K562 (cell line): ENCODE data around the gene TRAPPC13. TPM values are rescaled to one million over a fixed set of nuclear protein-coding genes. Genes with fewer than 3 reads are reported as not detected.
A peak's percentile ranks its signal among the peaks of the same experiment; 100 is the strongest.

Source experiments
- CHAMP1 ChIP-seq: fragments of 450-650 bp; IDR thresholded peaks from 2 replicates; pipeline ENCODE4 v1.6.1; 2016; ENCODE audit warnings: mild to moderate bottlenecking
- ELF4 ChIP-seq: fragments of 450-650 bp; formaldehyde crosslinking; IDR thresholded peaks from 2 replicates; pipeline ENCODE4 v1.4.0; 2022; ENCODE audit warnings: missing genetic modification characterization
- ESRRB ChIP-seq: fragments of 250-450 bp; sonication (Bioruptor Pico); IDR thresholded peaks from 2 replicates; pipeline ENCODE4 v1.5.0; 2020; ENCODE audit warnings: mild to moderate bottlenecking, moderate library complexity, borderline replicate concordance
- MTA3 ChIP-seq: fragments of 450-650 bp; formaldehyde crosslinking; IDR thresholded peaks from 2 replicates; pipeline ENCODE4 v1.6.1; 2017; ENCODE audit warnings: mild to moderate bottlenecking, borderline replicate concordance
- NUFIP1 ChIP-seq: fragments of 450-650 bp; IDR thresholded peaks from 2 replicates; pipeline ENCODE4 v1.6.1; 2018; ENCODE audit not compliant: partially characterized antibody
- POLR2H ChIP-seq: IDR thresholded peaks from 2 replicates; pipeline ENCODE4 v1.6.1; 2016; ENCODE audit warnings: missing genetic modification characterization, low read depth, mild to moderate bottlenecking, control low read depth, missing compliant biosample characterization, moderate library complexity
- PRDM10 ChIP-seq: fragments of 450-650 bp; IDR thresholded peaks from 2 replicates; pipeline ENCODE4 v1.6.1; 2018; ENCODE audit not compliant: partially characterized antibody
- SIN3A ChIP-seq, 2 experiments: fragments of 150-350 bp in 1 of 2; IDR thresholded peaks; 2 replicates each; pipeline ENCODE4 v1.6.1; 2011 to 2016; ENCODE audit warnings: borderline replicate concordance in 2 of 2, low read depth in 2 of 2, low read length in 2 of 2, mild to moderate bottlenecking in 2 of 2, moderate library complexity in 2 of 2; ENCODE audit not compliant: control insufficient read depth in 1 of 2
- SIX5 ChIP-seq, 2 experiments: IDR thresholded peaks; 2 replicates each; pipeline ENCODE4 v1.6.1; 2011; ENCODE audit warnings: low read length in 2 of 2, borderline replicate concordance in 1 of 2, low read depth in 1 of 2, mild to moderate bottlenecking in 1 of 2, moderate library complexity in 1 of 2; ENCODE audit not compliant: insufficient read depth in 1 of 2
- SP1 ChIP-seq: sonication (generic); formaldehyde crosslinking; IDR thresholded peaks from 2 replicates; pipeline ENCODE4 v1.8.1; 2022; ENCODE audit warnings: mild to moderate bottlenecking, missing genetic modification reagents
- TAF15 ChIP-seq: fragments of 200-400 bp; formaldehyde crosslinking; IDR thresholded peaks from 2 replicates; pipeline ENCODE4 v1.6.1; 2017; ENCODE audit warnings: mild to moderate bottlenecking, low read depth, low read length, moderate library complexity
- TBP ChIP-seq: optimal IDR thresholded peaks from 2 replicates; pipeline ENCODE3; 2011; ENCODE audit warnings: low read depth, low read length, improper control_type of control experiment
- TEAD4 ChIP-seq, 2 experiments: sonication (generic) in 1 of 2; formaldehyde crosslinking in 1 of 2; IDR thresholded peaks; 2 replicates each; pipeline versions ENCODE4 v1.6.1 to v1.8.0; 2012 to 2022; ENCODE audit warnings: borderline replicate concordance in 1 of 2, inconsistent platforms in 1 of 2, low read length in 1 of 2, mild to moderate bottlenecking in 1 of 2, missing genetic modification reagents in 1 of 2
- XRCC3 ChIP-seq: fragments of 450-650 bp; IDR thresholded peaks from 2 replicates; pipeline ENCODE4 v1.6.1; 2017; ENCODE audit warnings: mild to moderate bottlenecking, moderate library complexity
- ZKSCAN8 ChIP-seq: fragments of 200-800 bp; sonication (Bioruptor generic); IDR thresholded peaks from 2 replicates; pipeline ENCODE4 v1.6.1; 2016; ENCODE audit warnings: missing genetic modification characterization, missing compliant biosample characterization
- ZNF41 ChIP-seq: fragments of 250-450 bp; sonication (Bioruptor Pico); conservative IDR thresholded peaks from 2 replicates; pipeline ENCODE4 v1.4.0; 2020; ENCODE audit warnings: mild to moderate bottlenecking
- ZNF431 ChIP-seq: sonication (generic); formaldehyde crosslinking; IDR thresholded peaks from 2 replicates; pipeline ENCODE4 v1.8.0; 2022; ENCODE audit warnings: mild to moderate bottlenecking, missing genetic modification reagents
- ZNF644 ChIP-seq: fragments of 200-800 bp; sonication (Bioruptor generic); IDR thresholded peaks from 2 replicates; pipeline ENCODE4 v1.6.1; 2016; ENCODE audit warnings: low read depth, missing genetic modification characterization, missing compliant biosample characterization
- polyA plus RNA-seq, 8 experiments: library from polyadenylated mRNA; depleted of rRNA in 4 of 8; stranded (reverse) in 5 of 8; unstranded in 3 of 8; fragments of >200 nt; fragmentation: Nextera tagmentation in 2 of 8; fragmentation: Illumina TruSeq in 1 of 8; extraction: Ambion mirVana in 2 of 8; extraction: Trizol in 1 of 8; gene quantifications; 2 replicates each; pipeline versions ENCODE4 v1.2.1 to v1.2.3, GENCODE V29; 2011 to 2014; ENCODE audit warnings: inconsistent platforms in 1 of 8, missing spikeins in 1 of 8
- total RNA-seq, 7 experiments: library from RNA; depleted of rRNA in 6 of 7; stranded (reverse); fragments of >200 nt in 6 of 7; fragmentation: Illumina TruSeq in 2 of 7; extraction: Trizol in 2 of 7; gene quantifications; 2 replicates each; pipeline versions ENCODE4 v1.2.1 to v1.2.3, GENCODE V29; 2011 to 2021; ENCODE audit warnings: low replicate concordance in 1 of 7

TRAPPC13 gene
- total and polyA plus RNA-seq, 9 of the 15 experiments (the other 6 are each of a cell fraction or from before 2014, with no cell fraction given), result 16.2 to 43.8 (median 24.0) TPM

GRCh38 chr5:65624571-65625555, at the start of gene TRAPPC13, which contains the start of gene SHLD3 (continued):
- peak; percentile 90 for TF ChIP-seq PRDM10
- no peak for TF ChIP-seq ZNF431 (CRISPR knock-in tag)
- TF ChIP-seq NUFIP1, result peak; percentile 41
- TF ChIP-seq XRCC3, result no peak
- peak; percentile 47 to 83; a peak in 2 of 4 replicates for TF ChIP-seq SIN3A (IDR thresholded peaks at IDR 0.05; ENCODE audit: borderline replicate concordance in 2 of 2, control insufficient read depth in 1 of 2, low read depth in 2 of 2, low read length in 2 of 2)
- peak; percentile 63 to 64; a peak in 2 of 4 replicates for TF ChIP-seq SIX5 (IDR thresholded peaks at IDR 0.05; ENCODE audit: borderline replicate concordance in 1 of 2, insufficient read depth in 1 of 2, low read depth in 1 of 2, low read length in 2 of 2)
- TF ChIP-seq ZNF41 (CRISPR knock-in tag), result no peak
- TF ChIP-seq ZKSCAN8 (CRISPR knock-in tag), result peak; percentile 67; the same call in 1 of the 2 replicates
- peak; percentile 92 for TF ChIP-seq ZNF644
- peak; percentile 76 for TF ChIP-seq POLR2H (tag)
- TF ChIP-seq TBP, result peak; percentile 88
- no peak for TF ChIP-seq TAF15
- TF ChIP-seq TEAD4 (IDR thresholded peaks at IDR 0.05; ENCODE audit: low read length), result peak; percentile 38; the same call in 1 of the 2 replicates
- TF ChIP-seq TEAD4 (CRISPR knock-in tag; IDR thresholded peaks at IDR 0.05; ENCODE audit: borderline replicate concordance), result no peak
- TF ChIP-seq ELF4 (CRISPR knock-in tag), result 0 out of 2 replicates have a peak, but pooled peaks have one; percentile 13
- TF ChIP-seq MTA3, result peak; percentile 95
- TF ChIP-seq CHAMP1, result no peak
- TF ChIP-seq ESRRB, result no peak
- TF ChIP-seq SP1, result peak; percentile 33; the same call in 1 of the 2 replicates
